ENCODE data around the gene KIDINS220. TPM values are rescaled to one million over a fixed set of nuclear protein-coding genes. Genes with fewer than 3 reads are reported as not detected.

Gene KIDINS220
- total and polyA plus RNA-seq, 2 of the 13 experiments (the other 11 are each of a cell fraction or from before 2014, with no cell fraction given) = 25.2 to 32.3 TPM

DNA sequence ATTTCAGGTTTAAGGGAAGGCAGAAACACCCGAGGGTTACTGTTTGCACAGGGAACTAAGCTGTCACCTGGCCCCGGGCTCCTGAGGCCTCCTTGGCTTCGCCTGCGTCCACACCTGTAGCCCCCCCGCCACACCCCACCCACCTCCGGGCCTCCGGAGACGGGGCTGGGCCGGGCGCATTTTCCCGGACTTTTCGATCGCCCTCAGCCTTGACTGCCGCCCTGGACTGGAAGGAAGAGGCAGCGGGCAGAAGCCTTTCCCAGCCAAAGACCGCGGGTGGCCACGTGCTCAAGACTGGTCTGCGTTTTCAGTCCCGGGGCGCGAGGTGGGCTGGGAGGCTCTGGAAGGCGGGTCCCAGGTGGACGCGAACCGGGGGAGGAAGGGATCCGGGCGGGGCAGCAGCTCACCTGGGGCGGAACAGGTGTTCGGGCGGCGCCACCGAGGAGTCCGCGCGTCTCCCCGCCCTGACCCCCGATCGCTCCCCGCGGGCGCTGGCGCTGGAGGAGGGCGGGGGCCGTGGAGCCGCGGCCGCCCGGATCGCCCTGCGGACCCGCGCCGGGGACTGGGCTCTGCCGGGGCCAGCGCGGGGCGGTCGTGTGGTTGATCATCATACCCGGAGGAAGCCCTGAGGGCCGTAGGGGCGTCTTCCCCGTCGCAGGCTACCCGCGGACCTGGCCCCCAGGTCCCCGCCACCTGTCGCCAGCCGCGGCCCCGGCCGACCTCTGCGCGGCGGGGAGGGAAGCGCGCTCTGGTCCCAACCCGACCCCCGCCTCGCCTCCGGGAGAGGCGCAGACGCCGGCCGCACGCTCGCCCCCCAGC, 152.3 kb downstream of the KIDINS220 start (continued):
- TF ChIP-seq ARHGAP35 (CRISPR knock-in tag; IDR thresholded peaks at IDR 0.05; ENCODE audit: borderline replicate concordance) (peak; percentile 28), SP4 (CRISPR knock-in tag; IDR thresholded peaks at IDR 0.05) (peak; percentile 50; the same call in 1 of the 2 replicates), HOXD1 (CRISPR knock-in tag; IDR thresholded peaks at IDR 0.05) (peak; percentile 53), CCDC6 (CRISPR knock-in tag; IDR thresholded peaks at IDR 0.05) (peak; percentile 29; the same call in 1 of the 2 replicates), ZNF296 (CRISPR knock-in tag; conservative IDR thresholded peaks at IDR 0.05) (no peak), SMAD1 (CRISPR knock-in tag; IDR thresholded peaks at IDR 0.05; ENCODE audit: borderline replicate concordance, low read depth) (peak; percentile 80), EED (CRISPR knock-in tag; IDR thresholded peaks at IDR 0.05) (peak; percentile 88), JUNB (CRISPR knock-in tag; IDR thresholded peaks at IDR 0.05; ENCODE audit: borderline replicate concordance) (0 out of 2 replicates have a peak, but pooled peaks have one; percentile 39), MLXIP (CRISPR knock-in tag; IDR thresholded peaks at IDR 0.05; ENCODE audit: borderline replicate concordance) (peak; percentile 42; the same call in 1 of the 2 replicates), RBM39 (IDR thresholded peaks at IDR 0.05; ENCODE audit: low read depth, low read length, poor library complexity, severe bottlenecking) (peak; percentile 81), EEA1 (CRISPR knock-in tag; IDR thresholded peaks at IDR 0.05; ENCODE audit: borderline replicate concordance) (peak; percentile 28; the same call in 1 of the 2 replicates), BCL6 (CRISPR knock-in tag; IDR thresholded peaks at IDR 0.05) (peak; percentile 29; the same call in 1 of the 2 replicates), BHLHE40 (IDR thresholded peaks at IDR 0.05; ENCODE audit: low read length) (peak; percentile 51; the same call in 1 of the 2 replicates), ONECUT2 (CRISPR knock-in tag; IDR thresholded peaks at IDR 0.05) (0 out of 2 replicates have a peak, but pooled peaks have one; percentile 12), ZNF773 (CRISPR knock-in tag; IDR thresholded peaks at IDR 0.05; ENCODE audit: borderline replicate concordance) (no peak), SNAI1 (CRISPR knock-in tag; IDR thresholded peaks at IDR 0.05; ENCODE audit: borderline replicate concordance) (no peak), ZNF747 (CRISPR knock-in tag; IDR thresholded peaks at IDR 0.05; ENCODE audit: borderline replicate concordance) (peak; percentile 60; the same call in 1 of the 2 replicates), ZBTB7A (CRISPR knock-in tag; IDR thresholded peaks at IDR 0.05) (peak; percentile 32; the same call in 1 of the 2 replicates), ZNF33A (CRISPR knock-in tag; IDR thresholded peaks at IDR 0.05; ENCODE audit: borderline replicate concordance) (peak; percentile 92; the same call in 1 of the 2 replicates), KLF9 (CRISPR knock-in tag; IDR thresholded peaks at IDR 0.05; ENCODE audit: low read depth) (peak; percentile 75; the same call in 1 of the 2 replicates)
- TF ChIP-seq, protein P1, sequence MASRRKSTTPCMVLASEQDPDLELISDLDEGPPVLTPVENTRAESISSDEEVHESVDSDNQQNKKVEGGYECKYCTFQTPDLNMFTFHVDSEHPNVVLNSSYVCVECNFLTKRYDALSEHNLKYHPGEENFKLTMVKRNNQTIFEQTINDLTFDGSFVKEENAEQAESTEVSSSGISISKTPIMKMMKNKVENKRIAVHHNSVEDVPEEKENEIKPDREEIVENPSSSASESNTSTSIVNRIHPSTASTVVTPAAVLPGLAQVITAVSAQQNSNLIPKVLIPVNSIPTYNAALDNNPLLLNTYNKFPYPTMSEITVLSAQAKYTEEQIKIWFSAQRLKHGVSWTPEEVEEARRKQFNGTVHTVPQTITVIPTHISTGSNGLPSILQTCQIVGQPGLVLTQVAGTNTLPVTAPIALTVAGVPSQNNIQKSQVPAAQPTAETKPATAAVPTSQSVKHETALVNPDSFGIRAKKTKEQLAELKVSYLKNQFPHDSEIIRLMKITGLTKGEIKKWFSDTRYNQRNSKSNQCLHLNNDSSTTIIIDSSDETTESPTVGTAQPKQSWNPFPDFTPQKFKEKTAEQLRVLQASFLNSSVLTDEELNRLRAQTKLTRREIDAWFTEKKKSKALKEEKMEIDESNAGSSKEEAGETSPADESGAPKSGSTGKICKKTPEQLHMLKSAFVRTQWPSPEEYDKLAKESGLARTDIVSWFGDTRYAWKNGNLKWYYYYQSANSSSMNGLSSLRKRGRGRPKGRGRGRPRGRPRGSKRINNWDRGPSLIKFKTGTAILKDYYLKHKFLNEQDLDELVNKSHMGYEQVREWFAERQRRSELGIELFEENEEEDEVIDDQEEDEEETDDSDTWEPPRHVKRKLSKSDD (CRISPR knock-in tag; IDR thresholded peaks at IDR 0.05; ENCODE audit: low read depth) = peak; percentile 77
- TF ChIP-seq, protein P2, sequence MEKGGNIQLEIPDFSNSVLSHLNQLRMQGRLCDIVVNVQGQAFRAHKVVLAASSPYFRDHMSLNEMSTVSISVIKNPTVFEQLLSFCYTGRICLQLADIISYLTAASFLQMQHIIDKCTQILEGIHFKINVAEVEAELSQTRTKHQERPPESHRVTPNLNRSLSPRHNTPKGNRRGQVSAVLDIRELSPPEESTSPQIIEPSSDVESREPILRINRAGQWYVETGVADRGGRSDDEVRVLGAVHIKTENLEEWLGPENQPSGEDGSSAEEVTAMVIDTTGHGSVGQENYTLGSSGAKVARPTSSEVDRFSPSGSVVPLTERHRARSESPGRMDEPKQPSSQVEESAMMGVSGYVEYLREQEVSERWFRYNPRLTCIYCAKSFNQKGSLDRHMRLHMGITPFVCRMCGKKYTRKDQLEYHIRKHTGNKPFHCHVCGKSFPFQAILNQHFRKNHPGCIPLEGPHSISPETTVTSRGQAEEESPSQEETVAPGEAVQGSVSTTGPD (CRISPR knock-in tag; IDR thresholded peaks at IDR 0.05) = no peak

Measured in HepG2 (cell line).